ENCODE results near the gene RPL15. TPM values are rescaled to one million over a fixed set of nuclear protein-coding genes. Genes with fewer than 3 reads are reported as not detected.

Gene RPL15
- total and polyA plus RNA-seq, 2 of the 13 experiments (the other 11 are each of a cell fraction or from before 2014, with no cell fraction given): 1,297 to 3,693 TPM

DNA sequence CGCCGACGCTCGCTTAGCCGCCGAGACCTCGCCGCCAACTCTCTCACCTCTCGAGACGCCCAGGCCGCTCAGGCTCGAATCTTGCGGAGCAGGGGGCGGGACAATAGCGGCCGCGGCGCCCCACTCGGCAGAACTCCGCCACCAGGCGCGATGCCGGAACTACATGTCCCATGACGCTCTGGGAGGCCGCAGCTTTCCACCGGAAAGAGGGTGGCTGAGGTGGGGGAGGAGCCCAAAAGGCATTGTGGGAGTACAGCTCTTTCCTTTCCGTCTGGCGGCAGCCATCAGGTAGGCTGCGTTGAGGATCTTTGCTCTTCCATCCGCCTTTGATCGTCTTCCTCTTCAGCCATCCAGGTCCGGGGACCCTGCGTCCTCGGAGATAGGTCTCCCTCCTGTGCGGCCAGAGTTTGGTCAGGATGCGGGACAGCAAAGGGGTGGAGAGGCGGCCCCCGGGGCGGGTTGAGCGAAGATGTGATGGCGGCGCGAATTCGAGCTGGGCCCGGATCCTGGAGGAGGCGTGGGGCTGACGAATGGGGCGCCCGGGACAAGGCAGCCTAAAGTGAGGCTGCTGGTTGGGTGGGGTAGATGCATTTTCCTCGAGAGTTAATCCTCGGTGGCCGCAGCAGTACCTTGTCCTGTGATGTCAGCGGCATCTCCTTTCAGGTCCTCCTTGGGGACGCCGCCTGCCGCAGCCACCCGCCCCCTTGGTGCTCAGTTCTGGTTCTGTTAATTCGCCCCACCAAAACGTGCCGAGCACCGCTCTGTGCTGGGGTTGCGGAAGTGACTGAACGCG, at the start of gene RPL15, which contains the start of gene NKIRAS1 (continued):
- no peak for TF ChIP-seq SNRNP70 (IDR thresholded peaks at IDR 0.05; ENCODE audit: low read depth, low read length)
- 0 out of 2 replicates have a peak, but pooled peaks have one; percentile 64 for TF ChIP-seq ZFYVE20 (CRISPR knock-in tag; IDR thresholded peaks at IDR 0.05; ENCODE audit: borderline replicate concordance, low read depth)
- TF ChIP-seq TAF1 (CRISPR knock-in tag; IDR thresholded peaks at IDR 0.05): peak; percentile 99
- TF ChIP-seq ZNF816 (CRISPR knock-in tag; IDR thresholded peaks at IDR 0.05; ENCODE audit: borderline replicate concordance): peak; percentile 32; the same call in 1 of the 2 replicates
- TF ChIP-seq NFIB (CRISPR knock-in tag; IDR thresholded peaks at IDR 0.05; ENCODE audit: borderline replicate concordance): no peak
- no peak for TF ChIP-seq MTA3 (CRISPR knock-in tag; IDR thresholded peaks at IDR 0.05)
- TF ChIP-seq HNRNPK (IDR thresholded peaks at IDR 0.05; ENCODE audit: low read depth, low read length, poor library complexity, severe bottlenecking): no peak
- TF ChIP-seq, protein P1, sequence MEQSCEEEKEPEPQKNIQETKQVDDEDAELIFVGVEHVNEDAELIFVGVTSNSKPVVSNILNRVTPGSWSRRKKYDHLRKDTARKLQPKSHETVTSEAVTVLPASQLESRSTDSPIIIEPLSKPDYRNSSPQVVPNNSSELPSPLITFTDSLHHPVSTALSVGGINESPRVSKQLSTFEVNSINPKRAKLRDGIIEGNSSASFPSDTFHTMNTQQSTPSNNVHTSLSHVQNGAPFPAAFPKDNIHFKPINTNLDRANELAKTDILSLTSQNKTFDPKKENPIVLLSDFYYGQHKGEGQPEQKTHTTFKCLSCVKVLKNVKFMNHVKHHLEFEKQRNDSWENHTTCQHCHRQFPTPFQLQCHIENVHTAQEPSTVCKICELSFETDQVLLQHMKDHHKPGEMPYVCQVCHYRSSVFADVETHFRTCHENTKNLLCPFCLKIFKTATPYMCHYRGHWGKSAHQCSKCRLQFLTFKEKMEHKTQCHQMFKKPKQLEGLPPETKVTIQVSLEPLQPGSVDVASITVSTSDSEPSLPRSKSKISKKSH (CRISPR knock-in tag; IDR thresholded peaks at IDR 0.05; ENCODE audit: borderline replicate concordance): peak; percentile 91
- no peak; the same call in 1 of the 2 replicates for TF ChIP-seq ZNF615 (CRISPR knock-in tag; IDR thresholded peaks at IDR 0.05; ENCODE audit: borderline replicate concordance)
- TF ChIP-seq ZSCAN20 (CRISPR knock-in tag; IDR thresholded peaks at IDR 0.05; ENCODE audit: borderline replicate concordance): no peak
- peak; percentile 90; the same call in 1 of the 2 replicates for TF ChIP-seq SMAD1 (CRISPR knock-in tag; IDR thresholded peaks at IDR 0.05; ENCODE audit: borderline replicate concordance, low read depth)
- TF ChIP-seq ZNF749 (CRISPR knock-in tag; IDR thresholded peaks at IDR 0.05; ENCODE audit: borderline replicate concordance): peak; percentile 66; the same call in 1 of the 2 replicates
- peak; percentile 91 for TF ChIP-seq ARNT2 (CRISPR knock-in tag; IDR thresholded peaks at IDR 0.05; ENCODE audit: low read depth)
- TF ChIP-seq TBX3 (IDR thresholded peaks at IDR 0.05; ENCODE audit: borderline replicate concordance): no peak
- TF ChIP-seq, protein P2, sequence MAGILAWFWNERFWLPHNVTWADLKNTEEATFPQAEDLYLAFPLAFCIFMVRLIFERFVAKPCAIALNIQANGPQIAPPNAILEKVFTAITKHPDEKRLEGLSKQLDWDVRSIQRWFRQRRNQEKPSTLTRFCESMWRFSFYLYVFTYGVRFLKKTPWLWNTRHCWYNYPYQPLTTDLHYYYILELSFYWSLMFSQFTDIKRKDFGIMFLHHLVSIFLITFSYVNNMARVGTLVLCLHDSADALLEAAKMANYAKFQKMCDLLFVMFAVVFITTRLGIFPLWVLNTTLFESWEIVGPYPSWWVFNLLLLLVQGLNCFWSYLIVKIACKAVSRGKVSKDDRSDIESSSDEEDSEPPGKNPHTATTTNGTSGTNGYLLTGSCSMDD (CRISPR knock-in tag; IDR thresholded peaks at IDR 0.05): 0 out of 2 replicates have a peak, but pooled peaks have one; percentile 61
- TF ChIP-seq, protein P3, sequence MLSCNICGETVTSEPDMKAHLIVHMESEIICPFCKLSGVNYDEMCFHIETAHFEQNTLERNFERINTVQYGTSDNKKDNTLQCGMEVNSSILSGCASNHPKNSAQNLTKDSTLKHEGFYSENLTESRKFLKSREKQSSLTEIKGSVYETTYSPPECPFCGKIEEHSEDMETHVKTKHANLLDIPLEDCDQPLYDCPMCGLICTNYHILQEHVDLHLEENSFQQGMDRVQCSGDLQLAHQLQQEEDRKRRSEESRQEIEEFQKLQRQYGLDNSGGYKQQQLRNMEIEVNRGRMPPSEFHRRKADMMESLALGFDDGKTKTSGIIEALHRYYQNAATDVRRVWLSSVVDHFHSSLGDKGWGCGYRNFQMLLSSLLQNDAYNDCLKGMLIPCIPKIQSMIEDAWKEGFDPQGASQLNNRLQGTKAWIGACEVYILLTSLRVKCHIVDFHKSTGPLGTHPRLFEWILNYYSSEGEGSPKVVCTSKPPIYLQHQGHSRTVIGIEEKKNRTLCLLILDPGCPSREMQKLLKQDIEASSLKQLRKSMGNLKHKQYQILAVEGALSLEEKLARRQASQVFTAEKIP (CRISPR knock-in tag; IDR thresholded peaks at IDR 0.05; ENCODE audit: borderline replicate concordance): no peak
- peak; percentile 53; the same call in 1 of the 2 replicates for TF ChIP-seq NFRKB (IDR thresholded peaks at IDR 0.05)
- no peak for TF ChIP-seq JUNB (CRISPR knock-in tag; IDR thresholded peaks at IDR 0.05; ENCODE audit: borderline replicate concordance)
- TF ChIP-seq, protein P4, sequence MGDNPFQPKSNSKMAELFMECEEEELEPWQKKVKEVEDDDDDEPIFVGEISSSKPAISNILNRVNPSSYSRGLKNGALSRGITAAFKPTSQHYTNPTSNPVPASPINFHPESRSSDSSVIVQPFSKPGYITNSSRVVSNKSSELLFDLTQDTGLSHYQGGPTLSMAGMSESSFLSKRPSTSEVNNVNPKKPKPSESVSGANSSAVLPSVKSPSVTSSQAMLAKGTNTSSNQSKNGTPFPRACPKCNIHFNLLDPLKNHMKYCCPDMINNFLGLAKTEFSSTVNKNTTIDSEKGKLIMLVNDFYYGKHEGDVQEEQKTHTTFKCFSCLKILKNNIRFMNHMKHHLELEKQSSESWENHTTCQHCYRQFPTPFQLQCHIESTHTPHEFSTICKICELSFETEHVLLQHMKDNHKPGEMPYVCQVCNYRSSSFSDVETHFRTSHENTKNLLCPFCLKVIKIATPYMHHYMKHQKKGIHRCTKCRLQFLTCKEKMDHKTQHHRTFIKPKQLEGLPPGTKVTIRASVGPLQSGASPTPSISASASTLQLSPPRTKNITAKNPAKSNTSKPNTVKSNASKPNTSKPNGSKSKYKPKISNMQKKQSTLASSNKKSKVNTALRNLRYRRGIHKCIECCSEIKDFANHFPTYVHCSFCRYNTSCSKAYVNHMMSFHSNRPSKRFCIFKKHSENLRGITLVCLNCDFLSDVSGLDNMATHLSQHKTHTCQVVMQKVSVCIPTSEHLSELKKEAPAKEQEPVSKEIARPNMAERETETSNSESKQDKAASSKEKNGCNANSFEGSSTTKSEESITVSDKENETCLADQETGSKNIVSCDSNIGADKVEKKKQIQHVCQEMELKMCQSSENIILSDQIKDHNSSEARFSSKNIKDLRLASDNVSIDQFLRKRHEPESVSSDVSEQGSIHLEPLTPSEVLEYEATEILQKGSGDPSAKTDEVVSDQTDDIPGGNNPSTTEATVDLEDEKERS (CRISPR knock-in tag; IDR thresholded peaks at IDR 0.05): peak; percentile 84; the same call in 1 of the 2 replicates
